ENCODE results near the gene CMTM2. TPM values are rescaled to one million over a fixed set of nuclear protein-coding genes. Genes with fewer than 3 reads are reported as not detected.

The CMTM2 gene
- total RNA-seq, 4 donors from 2014 or later: 0.67 to 1.1 TPM; not detected in 2

DNA sequence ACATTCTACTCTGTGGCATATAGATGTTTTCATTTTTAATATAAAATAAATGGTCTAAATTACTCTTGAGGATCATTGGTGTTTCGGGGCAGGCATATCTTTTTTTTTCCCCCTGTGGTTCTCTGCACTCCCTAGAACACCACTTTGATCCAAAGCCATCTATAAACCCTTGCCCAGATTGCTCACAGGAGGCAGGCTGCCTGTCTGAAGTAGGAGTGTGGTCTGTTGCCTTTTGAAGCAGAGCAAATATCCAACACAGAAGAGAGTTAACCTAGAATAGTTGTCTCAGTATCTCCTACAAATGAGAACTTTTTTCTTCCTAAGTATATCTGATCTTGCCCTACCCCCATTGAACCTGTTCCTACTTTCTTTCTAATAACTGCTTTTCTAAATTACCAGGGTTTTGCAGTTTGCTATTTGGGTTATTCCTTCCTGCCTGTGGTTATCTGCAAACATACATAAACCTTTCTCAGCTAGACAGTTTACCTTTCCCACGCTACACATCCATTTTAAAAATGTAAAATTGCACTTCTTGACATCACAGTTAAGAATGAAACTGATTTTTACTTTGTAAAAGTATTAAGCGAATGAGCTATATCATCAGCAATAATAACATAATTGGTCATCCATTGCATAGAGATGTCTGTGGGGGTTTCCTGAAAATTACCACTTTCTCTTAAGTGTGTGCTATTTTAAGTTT is 17.7 kb upstream of the CMTM2 start:
- Histone ChIP-seq H3K4me3 (replicated peaks in 1 of 3) (no peak overlapping the region), H3K36me3 (peaks cover 0 to 5% of the 10 kb centered on the region in 2 donors), H3K27ac (no peak overlapping the region), H3K4me1 (peaks cover 0 to 4% of the 10 kb centered on the region in 2 donors), H3K9me3 (no peaks in the 10 kb centered on the region), H3K27me3 (no peaks in the 10 kb centered on the region)
- no peak for TF ChIP-seq POLR2A (IDR thresholded peaks at IDR 0.05)
- TF ChIP-seq, protein P1, sequence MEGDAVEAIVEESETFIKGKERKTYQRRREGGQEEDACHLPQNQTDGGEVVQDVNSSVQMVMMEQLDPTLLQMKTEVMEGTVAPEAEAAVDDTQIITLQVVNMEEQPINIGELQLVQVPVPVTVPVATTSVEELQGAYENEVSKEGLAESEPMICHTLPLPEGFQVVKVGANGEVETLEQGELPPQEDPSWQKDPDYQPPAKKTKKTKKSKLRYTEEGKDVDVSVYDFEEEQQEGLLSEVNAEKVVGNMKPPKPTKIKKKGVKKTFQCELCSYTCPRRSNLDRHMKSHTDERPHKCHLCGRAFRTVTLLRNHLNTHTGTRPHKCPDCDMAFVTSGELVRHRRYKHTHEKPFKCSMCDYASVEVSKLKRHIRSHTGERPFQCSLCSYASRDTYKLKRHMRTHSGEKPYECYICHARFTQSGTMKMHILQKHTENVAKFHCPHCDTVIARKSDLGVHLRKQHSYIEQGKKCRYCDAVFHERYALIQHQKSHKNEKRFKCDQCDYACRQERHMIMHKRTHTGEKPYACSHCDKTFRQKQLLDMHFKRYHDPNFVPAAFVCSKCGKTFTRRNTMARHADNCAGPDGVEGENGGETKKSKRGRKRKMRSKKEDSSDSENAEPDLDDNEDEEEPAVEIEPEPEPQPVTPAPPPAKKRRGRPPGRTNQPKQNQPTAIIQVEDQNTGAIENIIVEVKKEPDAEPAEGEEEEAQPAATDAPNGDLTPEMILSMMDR (IDR thresholded peaks at IDR 0.05): no peak
- intact Hi-C loops (cut with DNase I): no loop called here
- no peak for DNase-seq
- WGBS, 2 donors: 90 to 96% methylated on average over 3 of the region's 3 CpGs

DNA sequence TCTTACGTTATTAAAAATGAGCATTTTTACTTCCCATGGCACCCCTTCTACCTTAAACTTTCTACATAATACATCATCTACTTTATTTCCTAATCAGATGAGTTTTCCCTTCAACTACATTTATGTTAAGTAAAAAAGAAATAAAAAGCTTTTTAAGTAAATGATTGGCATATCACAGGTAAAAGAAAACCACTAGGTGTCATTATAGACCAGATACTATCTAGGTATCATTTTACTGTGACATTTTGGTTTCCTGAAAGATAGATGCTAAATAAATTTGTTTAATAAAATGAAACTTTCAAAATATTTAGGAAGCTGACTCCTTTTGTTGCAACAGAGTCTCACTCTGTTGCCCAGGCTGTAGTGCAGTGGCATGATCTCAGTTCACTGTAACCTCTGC is 16.9 kb upstream of the CMTM2 start:
- intact Hi-C loops (cut with DNase I): no loop called here
- peaks cover 0 to 4% of the 10 kb centered on the region in 2 donors for H3K4me1 ChIP-seq
- no peak overlapping the region for H3K27ac ChIP-seq
- peaks cover 0 to 8% of the 10 kb centered on the region in 2 donors for H3K36me3 ChIP-seq
- TF ChIP-seq POLR2A (IDR thresholded peaks at IDR 0.05): no peak
- TF ChIP-seq, protein P1 (IDR thresholded peaks at IDR 0.05): no peak
- no peaks in the 10 kb centered on the region for H3K27me3 ChIP-seq
- no peaks in the 10 kb centered on the region for H3K9me3 ChIP-seq
- no peak for DNase-seq
- no peak overlapping the region for H3K4me3 ChIP-seq (replicated peaks in 1 of 3)
- 90% methylated on average over 1 of the region's 1 CpG for WGBS, 2 donors

DNA sequence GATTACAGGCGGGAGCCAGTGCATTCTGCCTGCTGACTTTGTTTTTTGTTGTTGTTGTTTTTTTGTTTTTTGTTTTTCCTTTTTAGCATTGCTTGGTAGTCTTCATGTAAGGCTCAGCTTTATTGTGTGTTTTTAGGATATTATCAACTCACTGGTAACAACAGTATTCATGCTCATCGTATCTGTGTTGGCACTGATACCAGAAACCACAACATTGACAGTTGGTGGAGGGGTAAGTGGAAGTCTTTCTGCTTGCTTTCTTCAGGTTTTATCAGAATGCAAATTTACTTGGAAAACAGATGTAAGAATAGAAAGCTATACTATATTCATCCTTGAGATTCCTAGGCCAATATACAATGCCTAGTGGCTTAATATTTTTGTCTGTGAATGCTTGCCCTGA is 16.3 kb upstream of the CMTM2 start:
- no peak overlapping the region for H3K27ac ChIP-seq
- H3K36me3 ChIP-seq: peaks cover 0 to 8% of the 10 kb centered on the region in 2 donors
- peaks cover 0 to 4% of the 10 kb centered on the region in 2 donors for H3K4me1 ChIP-seq
- intact Hi-C loops (cut with DNase I): no loop called here
- no peak for DNase-seq
- no peaks in the 10 kb centered on the region for H3K27me3 ChIP-seq
- TF ChIP-seq, protein P1 (IDR thresholded peaks at IDR 0.05): no peak
- no peak for TF ChIP-seq POLR2A (IDR thresholded peaks at IDR 0.05)
- no peak overlapping the region for H3K4me3 ChIP-seq (replicated peaks in 1 of 3)
- no peaks in the 10 kb centered on the region for H3K9me3 ChIP-seq
- 89 to 96% methylated on average over 2 of the region's 2 CpGs for WGBS, 2 donors

DNA sequence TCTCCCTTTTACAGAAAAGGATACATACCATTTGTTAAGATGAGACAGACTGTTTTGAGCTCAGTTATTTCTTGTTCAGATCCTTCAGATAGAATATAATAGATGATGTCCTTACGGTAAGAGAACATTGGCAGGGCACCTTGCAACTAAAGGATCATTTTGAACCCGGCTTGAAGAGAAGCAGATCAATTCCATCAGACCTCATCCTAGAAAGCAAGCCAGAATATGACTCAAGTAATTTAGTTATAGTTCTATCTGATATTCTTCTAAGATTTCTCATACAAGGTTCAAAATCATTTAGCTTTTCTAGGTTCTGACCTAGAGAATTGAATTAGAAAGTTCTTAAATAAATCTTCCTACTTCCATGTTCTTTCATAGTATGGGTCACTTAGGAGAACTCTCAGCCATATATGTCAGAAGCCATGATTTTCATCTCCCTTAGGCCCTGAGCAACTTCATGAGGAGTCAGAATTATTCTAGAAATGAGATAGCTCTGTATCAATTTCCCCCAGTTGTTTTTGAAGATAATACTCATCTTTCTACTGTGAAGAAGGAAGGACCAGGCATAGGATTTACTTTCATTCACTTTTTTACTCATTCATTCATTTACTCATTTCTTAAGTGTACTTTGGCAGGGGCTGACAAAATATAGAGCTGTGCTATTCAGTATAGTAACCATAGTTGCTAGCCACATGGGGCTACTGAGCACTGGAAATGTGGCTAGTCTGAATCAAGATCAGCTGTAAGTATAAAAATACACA is 15.5 kb upstream of the CMTM2 start:
- peaks cover 0 to 8% of the 10 kb centered on the region in 2 donors for H3K36me3 ChIP-seq
- no peaks in the 10 kb centered on the region for H3K27me3 ChIP-seq
- H3K9me3 ChIP-seq: no peaks in the 10 kb centered on the region
- H3K4me1 ChIP-seq: peaks cover 0 to 4% of the 10 kb centered on the region in 2 donors
- TF ChIP-seq, protein P1 (IDR thresholded peaks at IDR 0.05): no peak
- TF ChIP-seq POLR2A (IDR thresholded peaks at IDR 0.05): no peak
- no peak overlapping the region for H3K4me3 ChIP-seq (replicated peaks in 1 of 3)
- H3K27ac ChIP-seq: no peak overlapping the region
- 96 to 99% methylated on average over 2 of the region's 2 CpGs for WGBS, 2 donors
- DNase-seq: no peak
- intact Hi-C loops (cut with DNase I): no loop called here
